Measurements from ENCODE around the gene IMMP2L. TPM values are rescaled to one million over a fixed set of nuclear protein-coding genes. Genes with fewer than 3 reads are reported as not detected.

The IMMP2L gene
- total RNA-seq, 4 donors from 2014 or later, result 12.0 to 22.2 (median 17.5) TPM

- intact Hi-C loops (cut with DNase I), result loop anchor here (2.0 kb wide), 1 partner anchor 41 kb away; no protein-coding TSS in a partner anchor
- DNase-seq (ENCODE audit: extremely low spot score), result no peak
- Histone ChIP-seq H3K27ac (replicated peaks in 1 of 4) (no peak overlapping the region), H3K36me3 (no peaks in the 10 kb centered on the region), H3K27me3 (no peaks in the 10 kb centered on the region), H3K4me3 (no peak overlapping the region), H3K4me1 (peaks cover 6 to 24% (median 19%) of the 10 kb centered on the region in 4 donors), H3K9me3 (no peaks in the 10 kb centered on the region)
- no peak for TF ChIP-seq POLR2AphosphoS5 (IDR thresholded peaks at IDR 0.05)
- TF ChIP-seq EP300 (IDR thresholded peaks at IDR 0.05), result no peak
- no peak for TF ChIP-seq POLR2A (IDR thresholded peaks at IDR 0.05; ENCODE audit: low read depth)
- TF ChIP-seq CTCF (IDR thresholded peaks at IDR 0.05), result no peak
- WGBS, result 73% methylated on average over 1 of the region's 1 CpG
Observed at GRCh38 chr7:111529507-111530355, 32.6 kb downstream of the IMMP2L start.

GRCh38 chr7:111528331-111528730 lies 34.0 kb downstream of the IMMP2L start:
- H3K9me3 ChIP-seq, result no peaks in the 10 kb centered on the region
- no peak overlapping the region for H3K4me3 ChIP-seq
- 88% methylated on average over 1 of the region's 1 CpG for WGBS
- TF ChIP-seq CTCF (IDR thresholded peaks at IDR 0.05) (no peak), POLR2AphosphoS5 (IDR thresholded peaks at IDR 0.05) (no peak), EP300 (IDR thresholded peaks at IDR 0.05) (no peak), POLR2A (IDR thresholded peaks at IDR 0.05; ENCODE audit: low read depth) (no peak)
- no peaks in the 10 kb centered on the region for H3K36me3 ChIP-seq
- H3K27ac ChIP-seq (replicated peaks in 1 of 4), result no peak overlapping the region
- no peaks in the 10 kb centered on the region for H3K27me3 ChIP-seq
- DNase-seq (ENCODE audit: extremely low spot score), result no peak
- peaks cover 6 to 24% (median 19%) of the 10 kb centered on the region in 4 donors for H3K4me1 ChIP-seq
- intact Hi-C loops (cut with DNase I), result no loop called here

GRCh38 chr7:111527545-111527944 lies 34.7 kb downstream of the IMMP2L start:
- Histone ChIP-seq H3K4me3 (no peak overlapping the region), H3K27me3 (no peaks in the 10 kb centered on the region), H3K4me1 (peaks cover under 1 to 16% (median 12%) of the 10 kb centered on the region in 4 donors), H3K9me3 (peaks cover 0 to under 1% (median 0%) of the 10 kb centered on the region in 4 donors), H3K27ac (replicated peaks in 1 of 4) (no peak overlapping the region), H3K36me3 (no peaks in the 10 kb centered on the region)
- no peak for TF ChIP-seq POLR2AphosphoS5 (IDR thresholded peaks at IDR 0.05)
- TF ChIP-seq EP300 (IDR thresholded peaks at IDR 0.05), result no peak
- TF ChIP-seq POLR2A (IDR thresholded peaks at IDR 0.05; ENCODE audit: low read depth), result no peak
- TF ChIP-seq CTCF (IDR thresholded peaks at IDR 0.05), result no peak
- no peak for DNase-seq (ENCODE audit: extremely low spot score)
- WGBS, result 42% methylated on average over 2 of the region's 2 CpGs
- intact Hi-C loops (cut with DNase I), result no loop called here

GRCh38 chr7:111525100-111525499 lies 37.2 kb downstream of the IMMP2L start:
- TF ChIP-seq POLR2AphosphoS5 (IDR thresholded peaks at IDR 0.05), result no peak
- TF ChIP-seq POLR2A (IDR thresholded peaks at IDR 0.05; ENCODE audit: low read depth), result no peak
- TF ChIP-seq CTCF (IDR thresholded peaks at IDR 0.05), result no peak
- Histone ChIP-seq H3K27ac (replicated peaks in 1 of 4) (no peak overlapping the region), H3K36me3 (no peaks in the 10 kb centered on the region), H3K4me1 (peaks cover 0 to 12% (median 8%) of the 10 kb centered on the region in 4 donors), H3K9me3 (peaks cover 0 to 11% (median 5%) of the 10 kb centered on the region in 4 donors), H3K4me3 (no peak overlapping the region), H3K27me3 (no peaks in the 10 kb centered on the region)
- intact Hi-C loops (cut with DNase I), result no loop called here
- 100% methylated on average over 1 of the region's 1 CpG for WGBS
- no peak for DNase-seq (ENCODE audit: extremely low spot score)

Measured in esophagus muscularis mucosa (tissue), 4 donors.